Measurements from ENCODE around the gene LYSMD3. TPM values are rescaled to one million over a fixed set of nuclear protein-coding genes. Genes with fewer than 3 reads are reported as not detected.
A peak's percentile ranks its signal among the peaks of the same experiment; 100 is the strongest.

LYSMD3 gene
- total and polyA plus RNA-seq, 9 donors, result 10.9 to 21.7 (median 15.9) TPM

- H3K27me3 ChIP-seq (ENCODE audit: control insufficient read depth, insufficient read depth, low read length), result peaks cover 3% of the 10 kb centered on the region
- 67% methylated on average over 1 of the region's 2 CpGs for WGBS (ENCODE audit: insufficient coverage)
- H3K27ac ChIP-seq (ENCODE audit: low read length), result no peak overlapping the region
- no peaks in the 10 kb centered on the region for H3K9me3 ChIP-seq (replicated peaks; ENCODE audit: control insufficient read depth, low read depth, low read length)
- H3K4me3 ChIP-seq (ENCODE audit: low read length), result no peak overlapping the region
- DNase-seq, result no peak
- H3K4me1 ChIP-seq (ENCODE audit: control insufficient read depth, insufficient read depth, low read length), result no peaks in the 10 kb centered on the region
- no peaks in the 10 kb centered on the region for H3K36me3 ChIP-seq (ENCODE audit: control insufficient read depth, insufficient read depth, low read length)
These were observed 20.4 kb upstream of the LYSMD3 start for GRCh38 chr5:90549729-90550275.

GRCh38 chr5:90549223-90549622 is 19.8 kb upstream of the LYSMD3 start:
- Histone ChIP-seq H3K27ac (ENCODE audit: low read length) (no peak overlapping the region), H3K4me3 (ENCODE audit: low read length) (no peak overlapping the region), H3K27me3 (ENCODE audit: control insufficient read depth, insufficient read depth, low read length) (peaks cover under 1% of the 10 kb centered on the region), H3K9me3 (replicated peaks; ENCODE audit: control insufficient read depth, low read depth, low read length) (no peaks in the 10 kb centered on the region), H3K4me1 (ENCODE audit: control insufficient read depth, insufficient read depth, low read length) (no peaks in the 10 kb centered on the region), H3K36me3 (ENCODE audit: control insufficient read depth, insufficient read depth, low read length) (no peaks in the 10 kb centered on the region)
- no peak for DNase-seq

GRCh38 chr5:90548069-90548593 is 18.7 kb upstream of the LYSMD3 start:
- peaks cover 2% of the 10 kb centered on the region for H3K27me3 ChIP-seq (ENCODE audit: control insufficient read depth, insufficient read depth, low read length)
- DNase-seq, result no peak
- no peaks in the 10 kb centered on the region for H3K4me1 ChIP-seq (ENCODE audit: control insufficient read depth, insufficient read depth, low read length)
- no peak overlapping the region for H3K27ac ChIP-seq (ENCODE audit: low read length)
- H3K9me3 ChIP-seq (replicated peaks; ENCODE audit: control insufficient read depth, low read depth, low read length), result no peaks in the 10 kb centered on the region
- H3K36me3 ChIP-seq (ENCODE audit: control insufficient read depth, insufficient read depth, low read length), result no peaks in the 10 kb centered on the region
- H3K4me3 ChIP-seq (ENCODE audit: low read length), result no peak overlapping the region
- 41% methylated on average over 3 of the region's 5 CpGs for WGBS (ENCODE audit: insufficient coverage)

- no peak overlapping the region for H3K27ac ChIP-seq (ENCODE audit: low read length)
- no peak overlapping the region for H3K4me3 ChIP-seq (ENCODE audit: low read length)
- no CpG with 5 or more reads among the region's 1 CpG for WGBS (ENCODE audit: insufficient coverage)
- no peaks in the 10 kb centered on the region for H3K9me3 ChIP-seq (replicated peaks; ENCODE audit: control insufficient read depth, low read depth, low read length)
- no peak for DNase-seq
- H3K36me3 ChIP-seq (ENCODE audit: control insufficient read depth, insufficient read depth, low read length), result no peaks in the 10 kb centered on the region
- no peaks in the 10 kb centered on the region for H3K4me1 ChIP-seq (ENCODE audit: control insufficient read depth, insufficient read depth, low read length)
- H3K27me3 ChIP-seq (ENCODE audit: control insufficient read depth, insufficient read depth, low read length), result peaks cover 2% of the 10 kb centered on the region
These were observed 17.7 kb upstream of the LYSMD3 start for GRCh38 chr5:90547072-90547536.

GRCh38 chr5:90546216-90546837 is 16.9 kb upstream of the LYSMD3 start:
- H3K4me1 ChIP-seq (ENCODE audit: control insufficient read depth, insufficient read depth, low read length), result no peaks in the 10 kb centered on the region
- DNase-seq, result no peak
- H3K27ac ChIP-seq (ENCODE audit: low read length), result no peak overlapping the region
- H3K4me3 ChIP-seq (ENCODE audit: low read length), result no peak overlapping the region
- no CpG with 5 or more reads among the region's 4 CpGs for WGBS (ENCODE audit: insufficient coverage)
- H3K36me3 ChIP-seq (ENCODE audit: control insufficient read depth, insufficient read depth, low read length), result no peaks in the 10 kb centered on the region
- H3K9me3 ChIP-seq (replicated peaks; ENCODE audit: control insufficient read depth, low read depth, low read length), result no peaks in the 10 kb centered on the region
- peaks cover 2% of the 10 kb centered on the region for H3K27me3 ChIP-seq (ENCODE audit: control insufficient read depth, insufficient read depth, low read length)

GRCh38 chr5:90545511-90545910 is 16.1 kb upstream of the LYSMD3 start:
- Histone ChIP-seq H3K27ac (ENCODE audit: low read length) (no peak overlapping the region), H3K4me3 (ENCODE audit: low read length) (no peak overlapping the region), H3K27me3 (ENCODE audit: control insufficient read depth, insufficient read depth, low read length) (peaks cover 2% of the 10 kb centered on the region), H3K9me3 (replicated peaks; ENCODE audit: control insufficient read depth, low read depth, low read length) (no peaks in the 10 kb centered on the region), H3K4me1 (ENCODE audit: control insufficient read depth, insufficient read depth, low read length) (no peaks in the 10 kb centered on the region), H3K36me3 (ENCODE audit: control insufficient read depth, insufficient read depth, low read length) (no peaks in the 10 kb centered on the region)
- DNase-seq, result no peak
- WGBS (ENCODE audit: insufficient coverage), result no CpG with 5 or more reads among the region's 2 CpGs

- Histone ChIP-seq H3K27ac (ENCODE audit: low read length) (no peak overlapping the region), H3K36me3 (ENCODE audit: control insufficient read depth, insufficient read depth, low read length) (no peaks in the 10 kb centered on the region), H3K9me3 (replicated peaks; ENCODE audit: control insufficient read depth, low read depth, low read length) (no peaks in the 10 kb centered on the region), H3K27me3 (ENCODE audit: control insufficient read depth, insufficient read depth, low read length) (peaks cover 2% of the 10 kb centered on the region), H3K4me1 (ENCODE audit: control insufficient read depth, insufficient read depth, low read length) (no peaks in the 10 kb centered on the region), H3K4me3 (ENCODE audit: low read length) (no peak overlapping the region)
- no peak for DNase-seq
- no CpG with 5 or more reads among the region's 4 CpGs for WGBS (ENCODE audit: insufficient coverage)
These were observed 13.6 kb upstream of the LYSMD3 start for GRCh38 chr5:90542827-90543519.

- H3K4me3 ChIP-seq (ENCODE audit: low read length), result no peak overlapping the region
- WGBS (ENCODE audit: insufficient coverage), result no CpG with 5 or more reads among the region's 3 CpGs
- no peak for DNase-seq
- no peaks in the 10 kb centered on the region for H3K36me3 ChIP-seq (ENCODE audit: control insufficient read depth, insufficient read depth, low read length)
- no peak overlapping the region for H3K27ac ChIP-seq (ENCODE audit: low read length)
- peaks cover 2% of the 10 kb centered on the region for H3K4me1 ChIP-seq (ENCODE audit: control insufficient read depth, insufficient read depth, low read length)
- H3K27me3 ChIP-seq (ENCODE audit: control insufficient read depth, insufficient read depth, low read length), result peaks cover 2% of the 10 kb centered on the region
- no peaks in the 10 kb centered on the region for H3K9me3 ChIP-seq (replicated peaks; ENCODE audit: control insufficient read depth, low read depth, low read length)
These were observed 5.5 kb upstream of the LYSMD3 start for GRCh38 chr5:90534922-90535321.

- Histone ChIP-seq H3K4me3 (ENCODE audit: low read length) (no peak overlapping the region), H3K27me3 (ENCODE audit: control insufficient read depth, insufficient read depth, low read length) (peaks cover 2% of the 10 kb centered on the region), H3K9me3 (replicated peaks; ENCODE audit: control insufficient read depth, low read depth, low read length) (no peaks in the 10 kb centered on the region), H3K27ac (ENCODE audit: low read length) (no peak overlapping the region), H3K36me3 (ENCODE audit: control insufficient read depth, insufficient read depth, low read length) (no peaks in the 10 kb centered on the region), H3K4me1 (ENCODE audit: control insufficient read depth, insufficient read depth, low read length) (peaks cover 2% of the 10 kb centered on the region)
- no CpG with 5 or more reads among the region's 3 CpGs for WGBS (ENCODE audit: insufficient coverage)
- DNase-seq, result no peak
These were observed 4.4 kb upstream of the LYSMD3 start for GRCh38 chr5:90533794-90534193.

GRCh38 chr5:90530736-90531487 is 1.5 kb upstream of the LYSMD3 start:
- peaks cover 2% of the 10 kb centered on the region for H3K27me3 ChIP-seq (ENCODE audit: control insufficient read depth, insufficient read depth, low read length)
- no peaks in the 10 kb centered on the region for H3K36me3 ChIP-seq (ENCODE audit: control insufficient read depth, insufficient read depth, low read length)
- no peak overlapping the region for H3K4me3 ChIP-seq (ENCODE audit: low read length)
- H3K9me3 ChIP-seq (replicated peaks; ENCODE audit: control insufficient read depth, low read depth, low read length), result no peaks in the 10 kb centered on the region
- peaks cover 6% of the 10 kb centered on the region for H3K4me1 ChIP-seq (ENCODE audit: control insufficient read depth, insufficient read depth, low read length)
- DNase-seq, result peak; percentile 12
- no peak overlapping the region for H3K27ac ChIP-seq (ENCODE audit: low read length)
- WGBS (ENCODE audit: insufficient coverage), result 53% methylated on average over 2 of the region's 9 CpGs
